Activated naive CD8-positive, alpha-beta T cell (primary cell): ENCODE measurements around the gene MYO16.
"Not testable (repeated sequence)": the region's sequence is repeated elsewhere in the genome, so short reads cannot be mapped to it uniquely, and the experiment has no call there.

Source experiments
- H3K27ac Mint-ChIP-seq: one replicate; pipeline ENCODE4 v1.8.0; 2021; ENCODE audit warnings: mixed read lengths
- H3K27me3 Mint-ChIP-seq: one replicate; pipeline ENCODE4 v1.8.0; 2021; ENCODE audit warnings: mixed read lengths
- H3K36me3 Mint-ChIP-seq: one replicate; pipeline ENCODE4 v1.8.0; 2021; ENCODE audit warnings: mixed read lengths
- H3K4me1 Mint-ChIP-seq: one replicate; pipeline ENCODE4 v1.8.0; 2021; ENCODE audit warnings: low read depth, mixed read lengths
- H3K4me3 Mint-ChIP-seq: one replicate; pipeline ENCODE4 v1.8.0; 2021; ENCODE audit warnings: mild to moderate bottlenecking, mixed read lengths
- H3K9me3 Mint-ChIP-seq: one replicate; pipeline ENCODE4 v1.8.0; 2021; ENCODE audit warnings: low read depth, mixed read lengths

MYO16 gene

GRCh38 chr13:108984251-108984920 is 355.0 kb downstream of the MYO16 start:
- Mint-ChIP-seq H3K27me3 (peaks cover 16% of the 10 kb centered on the region), H3K27ac (no peak overlapping the region)

GRCh38 chr13:108985166-108985565 is 355.8 kb downstream of the MYO16 start:
- Mint-ChIP-seq H3K4me3 (no peak overlapping the region), H3K27me3 (peaks cover 16% of the 10 kb centered on the region), H3K4me1 (no peaks in the 10 kb centered on the region), H3K36me3 (no peaks in the 10 kb centered on the region), H3K27ac (no peak overlapping the region), H3K9me3 (no peaks in the 10 kb centered on the region)

More at GRCh38 chr13:108984251-108984920, 355.0 kb downstream of the MYO16 start:
- H3K9me3 Mint-ChIP-seq = no peaks in the 10 kb centered on the region
- no peaks in the 10 kb centered on the region for H3K4me1 Mint-ChIP-seq
- no peak overlapping the region for H3K4me3 Mint-ChIP-seq
- H3K36me3 Mint-ChIP-seq = no peaks in the 10 kb centered on the region

- Mint-ChIP-seq H3K27ac (no peak overlapping the region), H3K27me3 (peaks cover 13% of the 10 kb centered on the region), H3K9me3 (no peaks in the 10 kb centered on the region), H3K4me1 (no peaks in the 10 kb centered on the region), H3K36me3 (no peaks in the 10 kb centered on the region), H3K4me3 (no peak overlapping the region)
Observed at GRCh38 chr13:108987517-108987916, 358.1 kb downstream of the MYO16 start.

- H3K36me3 Mint-ChIP-seq = no peaks in the 10 kb centered on the region
- no peaks in the 10 kb centered on the region for H3K4me1 Mint-ChIP-seq
- H3K4me3 Mint-ChIP-seq = no peak overlapping the region
- peaks cover 17% of the 10 kb centered on the region for H3K27me3 Mint-ChIP-seq
- no peak overlapping the region for H3K27ac Mint-ChIP-seq
- no peaks in the 10 kb centered on the region for H3K9me3 Mint-ChIP-seq
Observed at GRCh38 chr13:108987944-108988343, 358.5 kb downstream of the MYO16 start.

GRCh38 chr13:108991416-108991815 is 362.0 kb downstream of the MYO16 start:
- H3K36me3 Mint-ChIP-seq = not testable (repeated sequence)

GRCh38 chr13:108993346-108993745 is 363.9 kb downstream of the MYO16 start:
- H3K27me3 Mint-ChIP-seq = peaks cover 10% of the 10 kb centered on the region
- no peaks in the 10 kb centered on the region for H3K36me3 Mint-ChIP-seq
- H3K9me3 Mint-ChIP-seq = no peaks in the 10 kb centered on the region
- no peak overlapping the region for H3K4me3 Mint-ChIP-seq
- no peak overlapping the region for H3K27ac Mint-ChIP-seq
- H3K4me1 Mint-ChIP-seq = no peaks in the 10 kb centered on the region

More at GRCh38 chr13:108991416-108991815, 362.0 kb downstream of the MYO16 start:
- H3K4me3 Mint-ChIP-seq, H3K27me3 Mint-ChIP-seq, H3K27ac Mint-ChIP-seq, H3K9me3 Mint-ChIP-seq, H3K4me1 Mint-ChIP-seq: not testable (repeated sequence)

- H3K27ac Mint-ChIP-seq = no peak overlapping the region
- H3K4me3 Mint-ChIP-seq = no peak overlapping the region
- H3K27me3 Mint-ChIP-seq = peaks cover 8% of the 10 kb centered on the region
- H3K4me1 Mint-ChIP-seq = no peaks in the 10 kb centered on the region
- H3K9me3 Mint-ChIP-seq = no peaks in the 10 kb centered on the region
- H3K36me3 Mint-ChIP-seq = no peaks in the 10 kb centered on the region
Observed at GRCh38 chr13:108996430-108996829, 367.0 kb downstream of the MYO16 start.

GRCh38 chr13:109000207-109000606 is 370.8 kb downstream of the MYO16 start:
- no peaks in the 10 kb centered on the region for H3K4me1 Mint-ChIP-seq
- no peak overlapping the region for H3K4me3 Mint-ChIP-seq
- H3K9me3 Mint-ChIP-seq = no peaks in the 10 kb centered on the region
- H3K27me3 Mint-ChIP-seq = peaks cover 2% of the 10 kb centered on the region
- no peaks in the 10 kb centered on the region for H3K36me3 Mint-ChIP-seq
- H3K27ac Mint-ChIP-seq = no peak overlapping the region

- no peaks in the 10 kb centered on the region for H3K27me3 Mint-ChIP-seq
- H3K4me1 Mint-ChIP-seq = no peaks in the 10 kb centered on the region
- no peaks in the 10 kb centered on the region for H3K36me3 Mint-ChIP-seq
- no peak overlapping the region for H3K4me3 Mint-ChIP-seq
- no peak overlapping the region for H3K27ac Mint-ChIP-seq
- peaks cover 3% of the 10 kb centered on the region for H3K9me3 Mint-ChIP-seq
Observed at GRCh38 chr13:109002934-109003333, 373.5 kb downstream of the MYO16 start.

- no peak overlapping the region for H3K4me3 Mint-ChIP-seq
- H3K36me3 Mint-ChIP-seq = no peaks in the 10 kb centered on the region
- no peak overlapping the region for H3K27ac Mint-ChIP-seq
- H3K4me1 Mint-ChIP-seq = no peaks in the 10 kb centered on the region
- peaks cover 2% of the 10 kb centered on the region for H3K27me3 Mint-ChIP-seq
- peaks cover 3% of the 10 kb centered on the region for H3K9me3 Mint-ChIP-seq
Observed at GRCh38 chr13:109007946-109008345, 378.5 kb downstream of the MYO16 start.

GRCh38 chr13:109009756-109010155 is 380.3 kb downstream of the MYO16 start:
- H3K9me3 Mint-ChIP-seq = peaks cover 3% of the 10 kb centered on the region
- H3K4me3 Mint-ChIP-seq = no peak overlapping the region
- peaks cover 3% of the 10 kb centered on the region for H3K27me3 Mint-ChIP-seq
- H3K36me3 Mint-ChIP-seq = no peaks in the 10 kb centered on the region
- H3K27ac Mint-ChIP-seq = no peak overlapping the region
- no peaks in the 10 kb centered on the region for H3K4me1 Mint-ChIP-seq

GRCh38 chr13:109010912-109011311 is 381.5 kb downstream of the MYO16 start:
- Mint-ChIP-seq H3K27me3 (peaks cover 3% of the 10 kb centered on the region), H3K36me3 (no peaks in the 10 kb centered on the region), H3K4me3 (no peak overlapping the region), H3K9me3 (peaks cover 3% of the 10 kb centered on the region), H3K4me1 (no peaks in the 10 kb centered on the region), H3K27ac (no peak overlapping the region)

GRCh38 chr13:109012115-109012514 is 382.7 kb downstream of the MYO16 start:
- H3K4me1 Mint-ChIP-seq = no peaks in the 10 kb centered on the region
- H3K4me3 Mint-ChIP-seq = no peak overlapping the region
- no peak overlapping the region for H3K27ac Mint-ChIP-seq
- no peaks in the 10 kb centered on the region for H3K9me3 Mint-ChIP-seq
- peaks cover 5% of the 10 kb centered on the region for H3K27me3 Mint-ChIP-seq
- H3K36me3 Mint-ChIP-seq = no peaks in the 10 kb centered on the region

- no peaks in the 10 kb centered on the region for H3K9me3 Mint-ChIP-seq
- no peak overlapping the region for H3K27ac Mint-ChIP-seq
- H3K36me3 Mint-ChIP-seq = no peaks in the 10 kb centered on the region
- no peaks in the 10 kb centered on the region for H3K4me1 Mint-ChIP-seq
- peaks cover 3% of the 10 kb centered on the region for H3K27me3 Mint-ChIP-seq
- no peak overlapping the region for H3K4me3 Mint-ChIP-seq
Observed at GRCh38 chr13:109021558-109021957, 392.1 kb downstream of the MYO16 start.

GRCh38 chr13:109024611-109025010 is 395.2 kb downstream of the MYO16 start:
- Mint-ChIP-seq H3K9me3 (no peaks in the 10 kb centered on the region), H3K4me3 (no peak overlapping the region), H3K27me3 (no peaks in the 10 kb centered on the region), H3K27ac (no peak overlapping the region), H3K36me3 (no peaks in the 10 kb centered on the region), H3K4me1 (no peaks in the 10 kb centered on the region)

- Mint-ChIP-seq H3K4me3 (no peak overlapping the region), H3K27ac (no peak overlapping the region), H3K4me1 (no peaks in the 10 kb centered on the region), H3K36me3 (no peaks in the 10 kb centered on the region), H3K27me3 (no peaks in the 10 kb centered on the region), H3K9me3 (no peaks in the 10 kb centered on the region)
Observed at GRCh38 chr13:109026266-109026665, 396.9 kb downstream of the MYO16 start.
